A673 (cell line): ENCODE measurements around the gene PCNT. TPM values are rescaled to one million over a fixed set of nuclear protein-coding genes. Genes with fewer than 3 reads are reported as not detected.
"Not testable (repeated sequence)": the region's sequence is repeated elsewhere in the genome, so short reads cannot be mapped to it uniquely, and the experiment has no call there.

Source experiments
- BruUV-seq: library from RNA; stranded (reverse); fragments of 400-500 nt; replicated peaks from 2 replicates; lab custom pipeline; 2021; lab: Mats Ljungman, UMichigan
- CTCF ChIA-PET: fragments of 300-600 bp; sonication (Branson Sonifier 250); formaldehyde crosslinking; loops from one replicate; lab custom pipeline; 2022; ENCODE audit warnings: antibody characterized with exemption; lab: Charles Lee
- POLR2A ChIA-PET: fragments of 300-600 bp; sonication (Branson Sonifier 250); formaldehyde crosslinking; loops from one replicate; lab custom pipeline; 2022; ENCODE audit warnings: antibody characterized with exemption; ENCODE audit not compliant: low non-redundant PET; lab: Charles Lee
- DNase-seq: peaks from one replicate; pipeline ENCODE4 v3.0.0-alpha.2; 2015; ENCODE audit warnings: low spot score
- H3K27ac ChIP-seq: fragments of 200-600 bp; sonication (generic); 2 replicates; pipeline ENCODE4 v1.5.1; 2016; ENCODE audit warnings: mixed run types, low read depth, mild to moderate bottlenecking, mixed read lengths, antibody characterized with exemption, low read length; ENCODE audit not compliant: poor library complexity, severe bottlenecking
- H3K27me3 ChIP-seq: fragments of 200-600 bp; sonication (generic); replicated peaks from 2 replicates; pipeline ENCODE4 v1.6.1; 2017; ENCODE audit warnings: mixed run types, low read depth, mild to moderate bottlenecking, mixed read lengths, antibody characterized with exemption, low read length; ENCODE audit not compliant: insufficient read depth, poor library complexity
- H3K36me3 ChIP-seq: fragments of 200-600 bp; sonication (generic); 2 replicates; pipeline ENCODE4 v1.6.1; 2016; ENCODE audit warnings: mixed run types, mild to moderate bottlenecking, mixed read lengths, antibody characterized with exemption, low read length; ENCODE audit not compliant: insufficient read depth, poor library complexity, severe bottlenecking
- H3K4me1 ChIP-seq: fragments of 200-600 bp; sonication (generic); 2 replicates; pipeline ENCODE4 v1.6.1; 2017; ENCODE audit warnings: mixed run types, mild to moderate bottlenecking, mixed read lengths, antibody characterized with exemption, low read length; ENCODE audit not compliant: insufficient read depth, poor library complexity, severe bottlenecking
- H3K4me3 ChIP-seq: fragments of 200-600 bp; sonication (generic); 2 replicates; pipeline ENCODE4 v1.5.1; 2016; ENCODE audit warnings: low read depth, mixed run types, mild to moderate bottlenecking, mixed read lengths, low read length; ENCODE audit not compliant: poor library complexity, severe bottlenecking
- H3K9me3 ChIP-seq: fragments of 200-600 bp; sonication (generic); 2 replicates; pipeline ENCODE4 v1.6.1; 2016; ENCODE audit warnings: mixed run types, low read depth, mild to moderate bottlenecking, mixed read lengths, antibody characterized with exemption, low read length; ENCODE audit not compliant: poor library complexity, severe bottlenecking
- EZH2 ChIP-seq: fragments of 200-600 bp; sonication (generic); IDR thresholded peaks from 2 replicates; pipeline ENCODE4 v1.6.1; 2017; ENCODE audit warnings: borderline replicate concordance, low read depth, mild to moderate bottlenecking, mixed read lengths, antibody characterized with exemption, low read length; ENCODE audit not compliant: poor library complexity, severe bottlenecking
- intact Hi-C: fragments of 100-400 bp; cut with micrococcal nuclease; formaldehyde crosslinking; loops from one replicate; pipeline ENCODE4 v1.10.0; 2022; ENCODE audit not compliant: unreplicated experiment
- total RNA-seq: library from RNA; stranded (reverse); gene quantifications from 2 replicates; pipeline ENCODE4 v1.2.3, GENCODE V29; 2021
- TF ChIP-seq, protein P1 (sequence below): fragments of 300-800, 200-600 bp; sonication (generic); conservative IDR thresholded peaks from 2 replicates; pipeline ENCODE4 v1.5.1; 2017; ENCODE audit warnings: low read depth, mild to moderate bottlenecking, antibody characterized with exemption, low read length, moderate library complexity, mixed read lengths

The PCNT gene
- total RNA-seq, 1 experiment from 2014 or later, result 66.4 TPM

GRCh38 chr21:46448108-46448507 lies 124.2 kb downstream of the PCNT start:
- peaks cover 7% of the 10 kb centered on the region for H3K9me3 ChIP-seq
- no peak overlapping the region for H3K4me3 ChIP-seq
- no peak overlapping the region for H3K27ac ChIP-seq
- DNase-seq, result no peak
- TF ChIP-seq, protein P1, sequence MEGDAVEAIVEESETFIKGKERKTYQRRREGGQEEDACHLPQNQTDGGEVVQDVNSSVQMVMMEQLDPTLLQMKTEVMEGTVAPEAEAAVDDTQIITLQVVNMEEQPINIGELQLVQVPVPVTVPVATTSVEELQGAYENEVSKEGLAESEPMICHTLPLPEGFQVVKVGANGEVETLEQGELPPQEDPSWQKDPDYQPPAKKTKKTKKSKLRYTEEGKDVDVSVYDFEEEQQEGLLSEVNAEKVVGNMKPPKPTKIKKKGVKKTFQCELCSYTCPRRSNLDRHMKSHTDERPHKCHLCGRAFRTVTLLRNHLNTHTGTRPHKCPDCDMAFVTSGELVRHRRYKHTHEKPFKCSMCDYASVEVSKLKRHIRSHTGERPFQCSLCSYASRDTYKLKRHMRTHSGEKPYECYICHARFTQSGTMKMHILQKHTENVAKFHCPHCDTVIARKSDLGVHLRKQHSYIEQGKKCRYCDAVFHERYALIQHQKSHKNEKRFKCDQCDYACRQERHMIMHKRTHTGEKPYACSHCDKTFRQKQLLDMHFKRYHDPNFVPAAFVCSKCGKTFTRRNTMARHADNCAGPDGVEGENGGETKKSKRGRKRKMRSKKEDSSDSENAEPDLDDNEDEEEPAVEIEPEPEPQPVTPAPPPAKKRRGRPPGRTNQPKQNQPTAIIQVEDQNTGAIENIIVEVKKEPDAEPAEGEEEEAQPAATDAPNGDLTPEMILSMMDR, result no peak
- no peak for TF ChIP-seq EZH2
- peaks cover 10% of the 10 kb centered on the region for H3K36me3 ChIP-seq
- BruUV-seq, result no TSS peak
- H3K27me3 ChIP-seq, result no peaks in the 10 kb centered on the region
- intact Hi-C loops, result no loop called here
- ChIA-PET POLR2A (no interaction called here), CTCF (no interaction called here)
- H3K4me1 ChIP-seq, result no peaks in the 10 kb centered on the region

GRCh38 chr21:46448855-46449254 lies 124.9 kb downstream of the PCNT start:
- H3K4me3 ChIP-seq, CTCF ChIA-PET, DNase-seq, H3K9me3 ChIP-seq, intact Hi-C loops, H3K27me3 ChIP-seq, H3K36me3 ChIP-seq, H3K4me1 ChIP-seq, POLR2A ChIA-PET, BruUV-seq, H3K27ac ChIP-seq: not testable (repeated sequence)

DNA sequence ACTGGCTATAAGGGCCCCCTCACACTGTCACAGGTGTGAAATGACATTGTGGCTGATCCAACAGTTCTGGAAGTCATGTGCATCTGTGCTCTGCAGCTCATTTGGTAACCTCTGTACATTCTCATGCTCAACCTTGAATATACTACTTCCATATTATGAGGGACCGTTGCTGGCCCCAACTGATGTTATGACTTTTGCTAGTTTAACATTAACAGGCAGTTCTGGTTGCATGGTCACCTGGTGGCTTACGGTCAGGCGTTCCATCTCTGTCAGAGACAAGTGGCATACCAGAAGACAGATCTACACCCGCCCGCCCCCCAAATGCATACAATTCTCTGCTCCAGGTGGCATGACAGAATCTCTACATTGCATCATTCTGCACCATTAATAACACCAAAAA lies 128.8 kb downstream of the PCNT start:
- no peak overlapping the region for H3K27ac ChIP-seq
- H3K27me3 ChIP-seq, result no peaks in the 10 kb centered on the region
- POLR2A ChIA-PET, result interaction anchor here (0.5 kb wide), 1 partner anchor 128 kb away, joined by 4 read pairs; no protein-coding TSS in a partner anchor
- TF ChIP-seq EZH2, result no peak
- TF ChIP-seq, protein P1, result no peak
- H3K4me1 ChIP-seq, result peaks cover 21% of the 10 kb centered on the region
- DNase-seq, result no peak
- CTCF ChIA-PET, result no interaction called here
- H3K4me3 ChIP-seq, result no peak overlapping the region
- peaks cover 10% of the 10 kb centered on the region for H3K36me3 ChIP-seq
- H3K9me3 ChIP-seq, result peaks cover 7% of the 10 kb centered on the region
- intact Hi-C loops, result no loop called here
- BruUV-seq, result no TSS peak

DNA sequence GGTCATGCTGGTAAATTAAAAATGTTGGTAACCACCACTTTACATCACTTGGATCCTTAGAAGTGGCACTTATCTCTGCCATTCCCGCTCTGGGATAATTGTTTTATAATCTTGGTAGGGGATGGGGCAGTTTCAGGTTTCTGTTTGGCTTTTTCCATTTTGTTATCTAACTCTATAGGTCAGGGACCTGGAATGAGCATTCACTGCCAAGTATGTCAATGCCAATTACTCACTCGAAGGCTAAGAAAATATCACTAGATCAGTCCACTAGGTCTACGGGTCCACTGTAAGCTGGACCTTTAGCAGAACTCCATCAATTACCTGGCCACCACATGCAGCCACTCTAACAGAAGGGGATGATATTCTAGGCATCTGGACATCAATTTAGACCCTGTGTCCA lies 130.2 kb downstream of the PCNT start:
- BruUV-seq, result no TSS peak
- peaks cover 10% of the 10 kb centered on the region for H3K36me3 ChIP-seq
- intact Hi-C loops, result no loop called here
- TF ChIP-seq, protein P1, result no peak
- TF ChIP-seq EZH2, result no peak
- no peak overlapping the region for H3K27ac ChIP-seq
- H3K9me3 ChIP-seq, result no peaks in the 10 kb centered on the region
- H3K27me3 ChIP-seq, result no peaks in the 10 kb centered on the region
- ChIA-PET POLR2A (no interaction called here), CTCF (no interaction called here)
- DNase-seq, result no peak
- peaks cover 23% of the 10 kb centered on the region for H3K4me1 ChIP-seq
- no peak overlapping the region for H3K4me3 ChIP-seq
